SIG-M5 treated with dmso at 0.1 percent for 504 hours (cell line): ENCODE data around the gene ROBO1.

ENCODE experiments used
- DNase-seq: peaks from one replicate; lab custom pipeline; 2025; ENCODE audit not compliant: unreplicated experiment; lab: John Stamatoyannopoulos, UW

Gene ROBO1

GRCh38 chr3:79253271-79253670, 514.5 kb downstream of the ROBO1 start:
- DNase-seq: no peak

- DNase-seq: no peak
Observed at GRCh38 chr3:79250746-79251145, 517.1 kb downstream of the ROBO1 start.

DNA sequence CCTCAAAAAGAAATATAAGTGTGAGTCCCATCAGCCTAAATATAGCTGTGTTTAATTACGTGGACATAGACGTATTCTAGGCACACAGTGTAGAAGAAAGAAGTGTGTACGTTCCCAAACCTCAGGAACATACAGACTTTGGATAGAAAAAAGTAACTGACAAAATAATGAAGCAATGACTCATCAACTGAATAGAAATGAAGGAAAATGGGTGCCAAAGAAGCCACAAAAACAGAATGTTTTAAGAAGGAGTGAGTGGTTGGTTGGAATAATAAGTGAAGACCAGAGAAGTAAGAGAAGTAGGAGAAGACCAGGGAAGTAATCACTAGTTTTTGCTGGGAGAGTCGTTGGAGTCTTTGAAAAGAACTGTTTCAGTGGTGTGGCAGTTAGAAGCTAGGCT, 518.1 kb downstream of the ROBO1 start:
- no peak for DNase-seq

- no peak for DNase-seq
Observed at GRCh38 chr3:79247725-79248043, 520.1 kb downstream of the ROBO1 start.

- no peak for DNase-seq
Observed at GRCh38 chr3:79246875-79247724, 520.7 kb downstream of the ROBO1 start.

- DNase-seq: no peak
Observed at GRCh38 chr3:79245284-79246138, 522.3 kb downstream of the ROBO1 start.

GRCh38 chr3:79236496-79236895, 531.3 kb downstream of the ROBO1 start:
- DNase-seq: no peak

- no peak for DNase-seq
Observed at GRCh38 chr3:79233431-79234060, 534.3 kb downstream of the ROBO1 start.

DNA sequence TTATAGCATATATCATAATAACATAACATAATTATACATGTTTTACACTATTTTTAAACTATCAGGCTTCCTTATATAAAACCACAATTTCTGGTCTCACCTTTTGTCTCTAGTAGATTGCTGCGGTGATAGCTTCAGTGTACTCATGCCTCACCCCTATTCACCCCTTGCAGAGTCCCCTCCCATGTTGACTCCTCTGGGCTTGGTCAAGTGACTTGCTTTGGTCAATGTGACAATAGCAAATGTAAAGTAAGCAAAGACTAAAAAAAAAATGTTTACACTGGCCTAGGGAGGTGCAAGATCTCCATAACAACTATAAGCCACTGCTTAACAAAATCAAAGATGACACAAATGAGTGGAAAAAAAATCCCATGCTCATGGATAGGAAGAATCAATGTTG, 537.5 kb downstream of the ROBO1 start:
- DNase-seq: no peak

- no peak for DNase-seq
Observed at GRCh38 chr3:79217096-79217495, 550.7 kb downstream of the ROBO1 start.

DNA sequence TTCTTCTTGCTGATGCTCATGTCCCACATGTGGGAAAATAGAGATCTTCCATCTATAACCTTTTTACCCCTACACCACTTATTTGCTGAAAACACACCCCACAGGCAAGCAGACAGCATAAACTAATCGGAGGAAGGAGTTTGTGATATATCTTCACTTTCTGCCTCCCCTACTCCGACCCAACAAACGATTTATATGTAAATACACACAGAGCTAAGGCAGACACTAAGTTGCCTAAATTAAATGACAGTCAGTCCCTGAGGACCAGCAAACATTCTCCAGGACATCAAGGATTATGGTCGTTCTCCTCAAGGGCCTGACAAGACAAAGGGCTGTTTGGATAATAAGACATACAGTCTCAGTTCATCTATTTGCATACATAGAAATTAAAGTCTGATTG, 552.5 kb downstream of the ROBO1 start:
- no peak for DNase-seq

DNA sequence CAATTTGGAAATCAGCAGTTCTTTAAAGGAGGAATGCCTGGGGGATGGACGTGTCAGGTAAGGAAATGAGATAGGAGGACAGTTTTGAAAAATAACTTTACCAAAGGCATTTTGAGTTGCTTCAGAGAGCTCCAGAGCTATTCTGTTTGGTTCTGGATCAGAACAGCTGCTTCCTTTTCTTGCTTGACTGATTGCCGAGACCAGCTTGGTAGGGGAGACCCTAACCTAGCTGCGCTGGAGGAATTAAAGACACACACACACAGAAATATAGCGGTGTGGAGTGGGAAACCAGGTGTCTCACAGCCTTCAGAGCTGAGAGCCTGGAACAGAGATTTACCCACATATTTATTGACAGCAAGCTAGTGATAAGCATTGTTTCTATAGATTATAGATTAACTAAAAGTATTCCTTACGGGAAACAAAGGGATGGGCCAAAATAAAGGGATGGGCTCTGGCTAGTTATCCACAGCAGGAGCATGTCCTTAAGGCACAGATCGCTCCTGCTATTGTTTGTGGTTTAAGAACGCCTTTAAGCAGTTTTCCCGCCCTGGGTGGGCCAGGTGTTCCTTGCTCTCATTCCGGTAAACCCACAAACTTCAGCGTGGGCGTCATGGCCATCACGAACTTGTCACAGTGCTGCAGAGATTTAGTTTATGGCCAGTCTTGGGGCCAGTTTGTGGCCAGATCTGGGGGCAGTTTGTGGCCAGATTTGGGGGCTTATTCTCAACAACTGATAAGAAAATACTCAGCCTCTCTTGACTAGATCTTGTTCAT, 556.0 kb downstream of the ROBO1 start:
- no peak for DNase-seq

DNA sequence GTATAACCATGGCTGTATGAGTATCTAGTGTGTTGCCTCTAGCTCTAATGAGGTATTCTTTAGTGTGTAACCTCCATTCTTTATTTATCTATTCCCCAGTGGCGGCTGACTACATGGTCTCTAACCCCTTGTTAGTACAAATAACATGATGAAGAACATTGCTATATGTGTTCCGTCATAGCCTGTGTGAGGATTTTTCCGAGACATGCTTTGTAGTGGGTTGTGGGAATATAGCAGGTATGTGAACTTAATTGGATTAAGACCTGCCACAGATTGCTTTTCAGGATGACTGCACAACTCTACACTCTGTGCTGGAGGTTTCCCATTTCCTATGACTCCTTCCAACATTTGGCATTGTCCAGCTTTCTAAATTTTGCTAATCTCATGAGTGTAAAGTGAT, 563.4 kb downstream of the ROBO1 start:
- DNase-seq: no peak

DNA sequence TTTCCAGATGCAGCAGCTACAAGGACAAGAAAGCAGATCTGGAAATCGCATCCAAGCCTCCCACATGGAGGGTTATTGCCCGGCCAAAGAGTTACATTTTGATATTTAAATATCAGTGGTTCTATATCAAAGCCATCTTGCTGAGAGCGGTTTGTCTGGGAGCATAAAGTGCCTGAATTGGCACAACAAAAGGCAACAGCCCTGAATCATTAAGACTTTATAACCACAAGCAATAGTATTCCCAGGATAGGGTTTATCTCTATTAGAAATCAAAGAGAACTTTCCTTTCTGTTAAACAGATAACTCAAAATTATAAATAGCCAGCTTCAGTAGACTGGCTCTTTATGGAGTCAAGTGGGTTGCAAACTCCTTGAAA, 564.7 kb downstream of the ROBO1 start:
- no peak for DNase-seq

DNA sequence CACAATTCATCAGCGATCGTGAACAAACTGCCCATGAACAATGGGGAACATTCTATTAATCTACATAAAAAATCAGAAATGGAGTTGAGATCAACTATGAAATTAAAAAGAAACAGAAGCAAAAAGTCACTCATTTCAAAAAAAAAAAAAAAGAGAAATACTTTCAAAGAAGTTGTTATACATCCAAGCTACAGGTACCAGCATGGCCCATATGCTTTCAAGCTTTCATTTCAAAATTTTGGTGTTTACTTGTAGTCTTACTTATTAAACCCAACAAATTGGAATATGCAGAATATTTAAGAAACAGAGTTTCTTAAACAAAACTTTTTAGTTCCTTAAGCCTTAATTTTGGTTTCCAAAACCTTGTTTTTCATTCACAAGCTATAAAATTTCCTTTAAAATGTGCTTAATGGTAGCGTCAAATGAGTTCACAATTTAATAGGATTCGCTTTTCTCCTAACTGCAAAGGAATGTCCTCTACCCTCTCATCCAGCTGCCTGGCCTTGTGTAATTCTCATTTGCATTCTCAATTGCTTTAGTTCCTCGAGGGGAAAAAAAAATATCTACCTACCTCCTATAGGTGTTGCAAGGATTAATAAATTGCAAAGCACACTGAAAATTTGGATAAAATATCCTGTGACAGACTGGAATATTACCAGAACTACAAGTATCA, 565.2 kb downstream of the ROBO1 start:
- no peak for DNase-seq

- DNase-seq: no peak
Observed at GRCh38 chr3:79200456-79200855, 567.3 kb downstream of the ROBO1 start.

DNA sequence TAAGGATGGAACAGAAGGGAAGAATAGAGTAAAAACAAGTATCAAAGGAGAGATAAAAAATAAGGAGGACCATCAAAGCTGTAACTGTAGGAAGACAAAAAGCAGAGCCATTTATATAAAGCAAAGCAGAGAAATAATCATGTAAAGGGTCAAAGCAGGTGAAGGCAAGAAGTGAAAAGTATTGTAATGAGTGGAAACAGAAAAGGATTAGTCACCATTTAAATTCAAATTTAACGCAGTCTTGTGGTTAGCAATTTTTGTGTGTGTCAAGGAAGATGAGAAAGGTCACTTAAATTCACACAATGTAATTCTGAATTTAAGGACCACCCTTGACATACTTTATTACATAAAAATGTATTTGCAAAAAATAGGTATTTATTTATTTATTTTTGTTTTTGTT, 567.8 kb downstream of the ROBO1 start:
- no peak for DNase-seq

GRCh38 chr3:79187426-79187825, 580.4 kb downstream of the ROBO1 start:
- DNase-seq: no peak

DNA sequence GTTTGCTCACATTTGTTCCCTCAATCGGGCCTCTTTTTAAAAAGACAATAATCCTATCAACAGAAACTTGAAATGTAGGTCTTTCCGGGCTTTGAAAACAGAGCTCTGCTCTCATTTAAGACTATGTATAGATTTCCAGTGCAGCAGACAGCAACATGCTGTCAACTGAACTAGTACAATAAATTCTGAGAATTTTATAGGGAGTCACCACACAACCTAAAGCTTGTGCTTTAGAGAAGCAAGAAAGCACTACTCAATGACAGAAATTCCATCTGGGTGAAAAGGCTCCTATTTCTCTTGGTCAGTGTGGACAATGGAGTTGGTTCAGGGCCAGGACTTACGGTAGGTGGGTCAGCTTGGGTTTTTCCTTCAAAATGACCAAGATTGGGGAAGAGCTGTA, 583.5 kb downstream of the ROBO1 start:
- no peak for DNase-seq

DNA sequence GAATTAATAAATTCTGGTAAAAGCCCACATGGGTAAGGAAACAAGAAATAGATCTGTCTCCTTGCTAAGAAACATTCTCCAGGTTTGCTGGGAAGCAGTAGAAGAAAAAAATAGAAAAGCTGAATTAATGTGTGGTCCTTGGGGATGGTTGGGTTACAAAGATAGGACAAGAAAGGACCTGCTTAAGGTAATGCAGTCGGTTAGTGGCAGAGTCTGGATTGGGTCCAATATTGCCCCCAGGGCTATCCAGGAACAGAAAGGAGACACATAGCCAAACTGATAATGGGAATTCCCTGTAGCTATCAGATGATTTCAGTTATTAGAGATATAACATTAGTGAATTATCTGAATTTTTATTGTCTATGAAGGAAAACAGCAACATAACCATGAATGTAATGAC, 584.3 kb downstream of the ROBO1 start:
- no peak for DNase-seq
